ENCODE measurements around the gene FGF13.

FGF13 gene

DNA sequence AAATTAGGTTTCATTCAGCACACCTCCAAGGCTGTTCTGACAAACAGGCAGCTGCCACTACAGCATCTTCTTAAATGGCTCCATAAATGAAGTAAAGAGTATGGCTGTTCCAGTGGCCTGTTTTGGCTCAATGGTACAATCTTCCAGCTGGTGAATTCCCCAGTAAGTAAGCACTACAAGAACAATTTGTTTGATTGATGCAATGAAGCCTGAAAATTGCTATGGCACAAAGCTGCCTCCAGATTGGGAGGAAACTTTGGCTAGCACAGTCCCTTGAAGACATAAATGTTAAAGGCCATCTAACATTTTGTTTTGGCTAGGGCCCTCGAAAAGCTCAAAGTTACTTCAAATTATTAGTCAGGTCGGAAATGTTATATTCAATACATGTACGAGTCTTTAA lies 47.5 kb downstream of the FGF13 start:
- DNase-seq (ENCODE audit: low read depth in 2 of 2): no peak

GRCh38 chrX:138651494-138651893 lies 60.0 kb downstream of the FGF13 start:
- no peak for DNase-seq (ENCODE audit: low read depth in 2 of 2)

DNA sequence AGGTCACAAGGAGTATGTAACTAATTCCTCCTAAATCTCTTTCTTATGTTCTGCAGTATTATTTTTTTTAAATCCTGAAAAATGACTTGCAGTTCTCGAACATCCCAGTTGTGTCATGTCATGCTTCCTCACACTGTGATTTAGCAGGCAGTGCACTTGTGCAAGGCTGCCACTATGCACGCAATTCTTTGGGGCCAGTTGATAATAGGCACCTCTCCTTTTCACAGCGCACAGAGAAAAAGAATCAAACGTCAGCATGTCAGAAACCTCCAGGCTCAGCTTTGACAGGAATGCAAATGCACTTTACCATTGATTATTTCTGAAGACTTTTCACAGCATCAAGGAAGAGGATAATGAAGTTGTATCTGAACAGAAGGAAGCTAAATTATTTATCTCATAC lies 62.9 kb downstream of the FGF13 start:
- DNase-seq (ENCODE audit: low read depth in 2 of 2): no peak

- no peak for DNase-seq (ENCODE audit: low read depth in 2 of 2)
Measured at GRCh38 chrX:138638996-138639395, 72.5 kb downstream of the FGF13 start.

Measured in stimulated activated CD4-positive, alpha-beta T cell treated with anti-CD3 and anti-CD28 coated beads, Interleukin-12 subunit alpha, Interleukin-12 subunit beta, amount 100 ng/mL, for 24 hours (primary cell).